Brain microvascular endothelial cell (primary cell): ENCODE data around the gene SLC26A11.
A peak's percentile ranks its signal among the peaks of the same experiment; 100 is the strongest.

Experiments
- DNase-seq: peaks from one replicate; pipeline ENCODE4 v3.0.0-alpha.2; 2020
- H3K27ac ChIP-seq: fragments of 250-450 bp; sonication (Bioruptor Pico); 2 replicates; pipeline ENCODE4 v1.5.1; 2020; ENCODE audit warnings: mild to moderate bottlenecking, moderate library complexity
- H3K27me3 ChIP-seq: fragments of 250-450 bp; sonication (Bioruptor Pico); replicated peaks from 2 replicates; pipeline ENCODE4 v1.5.1; 2020; ENCODE audit warnings: mild to moderate bottlenecking
- H3K36me3 ChIP-seq: fragments of 250-450 bp; sonication (Bioruptor Pico); replicated peaks from 2 replicates; pipeline ENCODE4 v1.5.1; 2020; ENCODE audit warnings: mild to moderate bottlenecking
- H3K4me3 ChIP-seq: 2 replicates; pipeline ENCODE4 v1.5.1; 2011; ENCODE audit warnings: low read depth, mild to moderate bottlenecking, control low read depth, low read length, moderate library complexity
- in situ Hi-C: cut with HindIII; loops from 2 replicates; pipeline ENCODE4 v1.10.0; 2017; ENCODE audit warnings: low sequenced_read_pairs, low pct_ligation_motif_present
- TF ChIP-seq, protein P1 (sequence below): IDR thresholded peaks from 2 replicates; pipeline ENCODE4 v1.5.1; 2011; ENCODE audit warnings: low read depth, mild to moderate bottlenecking, moderate library complexity, low read length, control low read depth, inconsistent platforms; ENCODE audit errors: missing control alignments

SLC26A11 gene

DNA sequence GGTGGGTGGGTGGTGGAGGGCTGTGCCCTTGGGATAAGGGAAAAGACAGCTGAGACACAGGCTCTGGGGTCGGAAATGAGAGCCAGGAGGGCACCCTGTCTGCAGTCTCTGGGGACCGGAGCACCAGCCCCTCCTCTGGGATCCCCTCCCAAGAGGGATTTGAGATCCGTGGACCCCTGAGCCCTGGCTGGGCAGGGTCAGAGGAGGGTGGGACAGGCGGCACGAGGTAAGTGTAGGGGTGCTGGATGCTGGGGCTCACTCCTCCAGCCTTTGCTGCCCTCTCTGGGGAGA, 519 bp upstream of the SLC26A11 start:
- H3K4me3 ChIP-seq: peak overlapping the region; percentile 61
- H3K27me3 ChIP-seq: no peaks in the 10 kb centered on the region
- in situ Hi-C loops: no loop called here
- no peak overlapping the region for H3K27ac ChIP-seq
- TF ChIP-seq, protein P1, sequence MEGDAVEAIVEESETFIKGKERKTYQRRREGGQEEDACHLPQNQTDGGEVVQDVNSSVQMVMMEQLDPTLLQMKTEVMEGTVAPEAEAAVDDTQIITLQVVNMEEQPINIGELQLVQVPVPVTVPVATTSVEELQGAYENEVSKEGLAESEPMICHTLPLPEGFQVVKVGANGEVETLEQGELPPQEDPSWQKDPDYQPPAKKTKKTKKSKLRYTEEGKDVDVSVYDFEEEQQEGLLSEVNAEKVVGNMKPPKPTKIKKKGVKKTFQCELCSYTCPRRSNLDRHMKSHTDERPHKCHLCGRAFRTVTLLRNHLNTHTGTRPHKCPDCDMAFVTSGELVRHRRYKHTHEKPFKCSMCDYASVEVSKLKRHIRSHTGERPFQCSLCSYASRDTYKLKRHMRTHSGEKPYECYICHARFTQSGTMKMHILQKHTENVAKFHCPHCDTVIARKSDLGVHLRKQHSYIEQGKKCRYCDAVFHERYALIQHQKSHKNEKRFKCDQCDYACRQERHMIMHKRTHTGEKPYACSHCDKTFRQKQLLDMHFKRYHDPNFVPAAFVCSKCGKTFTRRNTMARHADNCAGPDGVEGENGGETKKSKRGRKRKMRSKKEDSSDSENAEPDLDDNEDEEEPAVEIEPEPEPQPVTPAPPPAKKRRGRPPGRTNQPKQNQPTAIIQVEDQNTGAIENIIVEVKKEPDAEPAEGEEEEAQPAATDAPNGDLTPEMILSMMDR: no peak
- H3K36me3 ChIP-seq: no peaks in the 10 kb centered on the region
- DNase-seq: no peak

DNA sequence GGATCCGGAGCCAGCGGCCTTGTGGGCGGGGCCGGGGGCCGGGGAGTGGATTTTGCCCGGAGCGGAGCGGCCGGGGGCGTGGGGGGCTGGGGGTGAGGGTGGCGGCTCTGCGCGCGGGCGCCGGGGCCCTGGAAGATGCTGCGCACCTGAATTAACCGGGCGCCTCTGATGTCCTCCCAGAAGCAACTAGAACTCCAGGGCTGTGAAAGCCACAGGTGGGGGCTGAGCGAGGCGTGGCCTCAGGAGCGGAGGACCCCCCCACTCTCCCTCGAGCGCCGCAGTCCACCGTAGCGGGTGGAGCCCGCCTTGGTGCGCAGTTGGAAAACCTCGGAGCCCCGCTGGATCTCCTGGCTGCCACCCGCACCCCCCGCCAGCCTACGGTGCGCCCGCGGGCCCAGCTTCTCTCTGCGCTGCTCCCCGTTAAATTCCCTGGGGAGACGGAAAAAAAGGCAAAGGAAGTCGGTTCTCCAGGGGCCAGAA, 549 bp downstream of the SLC26A11 start:
- H3K4me3 ChIP-seq: peak overlapping the region; percentile 61
- H3K27me3 ChIP-seq: no peaks in the 10 kb centered on the region
- TF ChIP-seq, protein P1: no peak
- H3K27ac ChIP-seq: no peak overlapping the region
- in situ Hi-C loops: no loop called here
- H3K36me3 ChIP-seq: no peaks in the 10 kb centered on the region
- DNase-seq: no peak

DNA sequence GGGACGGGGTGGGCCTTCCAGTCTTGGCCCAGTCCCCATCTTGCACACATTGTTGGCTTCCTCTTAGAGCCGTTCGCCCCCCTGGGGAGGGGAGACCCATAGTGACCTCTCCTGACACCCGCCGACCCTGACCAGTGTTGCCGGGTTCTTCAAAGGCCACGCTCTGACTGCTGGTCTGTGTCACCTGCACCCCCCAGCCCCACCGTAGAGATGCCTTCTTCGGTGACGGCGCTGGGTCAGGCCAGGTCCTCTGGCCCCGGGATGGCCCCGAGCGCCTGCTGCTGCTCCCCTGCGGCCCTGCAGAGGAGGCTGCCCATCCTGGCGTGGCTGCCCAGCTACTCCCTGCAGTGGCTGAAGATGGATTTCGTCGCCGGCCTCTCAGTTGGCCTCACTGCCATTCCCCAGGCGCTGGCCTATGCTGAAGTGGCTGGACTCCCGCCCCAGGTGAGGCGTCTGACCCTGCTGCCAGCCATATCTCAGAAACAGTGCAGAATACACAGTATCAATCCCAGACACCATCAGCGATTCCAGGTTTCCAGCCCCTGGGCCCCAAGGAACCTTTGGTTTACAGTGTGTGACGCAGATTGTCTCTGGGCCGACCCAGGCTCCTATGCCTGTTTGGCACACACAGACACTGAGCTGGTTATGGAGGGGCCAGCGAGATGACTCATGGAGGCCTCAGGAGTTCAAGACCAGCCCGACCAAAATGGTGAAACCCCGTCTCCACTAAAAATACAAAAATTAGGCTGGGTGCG, 1.3 kb downstream of the SLC26A11 start:
- no peak overlapping the region for H3K27ac ChIP-seq
- H3K36me3 ChIP-seq: no peaks in the 10 kb centered on the region
- no peaks in the 10 kb centered on the region for H3K27me3 ChIP-seq
- TF ChIP-seq, protein P1: no peak
- in situ Hi-C loops: no loop called here
- H3K4me3 ChIP-seq: no peak overlapping the region
- DNase-seq: no peak

DNA sequence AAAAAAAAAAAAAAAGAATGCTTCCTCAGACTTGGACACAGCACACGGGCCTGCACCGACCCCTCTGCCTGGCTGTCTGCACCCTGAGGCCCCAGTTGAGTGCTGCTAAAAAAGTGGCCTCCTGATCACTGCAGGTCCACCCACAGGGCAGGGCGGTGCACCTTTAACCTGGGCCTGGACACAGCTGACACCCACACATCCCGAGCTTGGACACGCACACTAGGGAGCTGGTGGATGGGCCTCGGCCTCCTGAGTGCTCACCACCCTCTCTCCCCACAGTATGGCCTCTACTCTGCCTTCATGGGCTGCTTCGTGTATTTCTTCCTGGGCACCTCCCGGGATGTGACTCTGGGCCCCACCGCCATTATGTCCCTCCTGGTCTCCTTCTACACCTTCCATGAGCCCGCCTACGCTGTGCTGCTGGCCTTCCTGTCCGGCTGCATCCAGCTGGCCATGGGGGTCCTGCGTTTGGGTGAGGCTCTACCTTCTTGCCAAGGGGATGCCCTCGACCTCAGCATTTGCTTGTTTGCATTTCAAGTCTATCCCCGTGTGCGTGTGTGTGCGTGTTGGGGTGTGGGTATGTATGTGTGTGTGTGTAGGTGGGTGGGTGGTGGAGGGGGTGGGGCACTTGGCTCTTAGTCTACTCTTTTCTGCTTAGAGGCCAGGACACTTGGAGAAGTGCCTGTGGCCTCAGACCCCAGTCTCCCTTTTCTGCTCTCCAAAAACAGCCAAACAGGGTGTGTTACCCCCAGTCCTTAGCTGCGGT, 2.3 kb downstream of the SLC26A11 start:
- Histone ChIP-seq H3K4me3 (no peak overlapping the region), H3K27me3 (no peaks in the 10 kb centered on the region), H3K27ac (no peak overlapping the region), H3K36me3 (no peaks in the 10 kb centered on the region)
- TF ChIP-seq, protein P1: no peak
- in situ Hi-C loops: no loop called here
- DNase-seq: no peak

DNA sequence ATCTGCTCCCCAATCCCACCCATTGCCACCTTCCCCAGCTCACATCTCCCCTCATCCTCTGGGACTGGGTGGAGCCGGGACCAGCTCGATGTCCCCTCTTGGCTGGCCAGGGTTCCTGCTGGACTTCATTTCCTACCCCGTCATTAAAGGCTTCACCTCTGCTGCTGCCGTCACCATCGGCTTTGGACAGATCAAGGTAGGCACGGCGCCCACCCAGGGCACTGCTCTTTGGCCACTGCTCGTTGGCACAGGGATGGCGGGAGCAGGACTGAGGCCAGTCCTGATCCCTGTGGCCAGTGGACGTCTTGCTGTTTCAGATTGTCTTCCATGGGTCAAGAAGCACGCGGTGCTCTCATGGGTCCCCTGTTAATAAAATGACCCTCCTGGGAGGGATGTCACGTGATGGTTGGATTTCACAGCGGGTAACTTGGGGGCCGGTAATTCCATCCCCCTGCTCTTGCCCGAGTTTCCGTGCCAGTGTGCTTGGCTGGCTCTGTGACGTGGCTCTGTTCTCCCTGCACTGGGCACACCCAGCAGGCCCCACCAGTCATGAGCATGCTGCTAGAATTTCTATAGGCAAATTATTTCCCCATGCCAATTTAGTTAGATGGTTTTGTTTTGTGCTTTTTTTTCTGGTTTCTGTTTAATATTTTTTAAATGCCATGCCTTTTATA, 3.1 kb downstream of the SLC26A11 start:
- no peaks in the 10 kb centered on the region for H3K36me3 ChIP-seq
- no peak for DNase-seq
- no peak overlapping the region for H3K4me3 ChIP-seq
- TF ChIP-seq, protein P1: no peak
- H3K27ac ChIP-seq: no peak overlapping the region
- H3K27me3 ChIP-seq: no peaks in the 10 kb centered on the region
- in situ Hi-C loops: no loop called here
